HG03521 (cell line): Measurements from ENCODE around the gene CETP.
"Not testable (repeated sequence)": the region's sequence is repeated elsewhere in the genome, so short reads cannot be mapped to it uniquely, and the experiment has no call there.

ENCODE experiments used
- ATAC-seq: cut with Tn5 transposase; IDR thresholded peaks from one replicate; pipeline ENCODE4 v1.9.1; 2021; ENCODE audit warnings: mild to moderate bottlenecking, moderate library complexity; ENCODE audit not compliant: unreplicated experiment

Gene CETP

GRCh38 chr16:56977823-56978430, 16.2 kb downstream of the CETP start:
- no peak for ATAC-seq

- ATAC-seq: no peak
Observed at GRCh38 chr16:56980201-56980535, 18.4 kb downstream of the CETP start.

- ATAC-seq: no peak
Observed at GRCh38 chr16:56980792-56981724, 19.3 kb downstream of the CETP start.

GRCh38 chr16:56981729-56982271, 20.1 kb downstream of the CETP start:
- no peak for ATAC-seq

- ATAC-seq: no peak
Observed at GRCh38 chr16:56982695-56983094, 20.9 kb downstream of the CETP start.

- no peak for ATAC-seq
Observed at GRCh38 chr16:56983211-56983751, 21.5 kb downstream of the CETP start.

GRCh38 chr16:56984639-56985038, 22.9 kb downstream of the CETP start:
- no peak for ATAC-seq

GRCh38 chr16:56985288-56985961, 23.7 kb downstream of the CETP start:
- no peak for ATAC-seq

GRCh38 chr16:56985962-56986360, 24.2 kb downstream of the CETP start:
- ATAC-seq: no peak

- no peak for ATAC-seq
Observed at GRCh38 chr16:56986361-56986760, 24.6 kb downstream of the CETP start.

- not testable (repeated sequence) for ATAC-seq
Observed at GRCh38 chr16:56986908-56987307, 25.2 kb downstream of the CETP start.

GRCh38 chr16:56987692-56988091, 25.9 kb downstream of the CETP start:
- ATAC-seq: no peak

GRCh38 chr16:56988161-56988947, 26.6 kb downstream of the CETP start:
- no peak for ATAC-seq

- ATAC-seq: peak; percentile 82
Observed at GRCh38 chr16:56988948-56989945, 27.5 kb downstream of the CETP start, which contains the start of gene NLRC5. Gene NLRC5 (plus strand): TSS chr16:56989557. CDS start chr16:57020713, 31,156 bp downstream.

GRCh38 chr16:56989988-56990387, 28.2 kb downstream of the CETP start:
- no peak for ATAC-seq

- ATAC-seq: no peak
Observed at GRCh38 chr16:56990407-56991286, 28.9 kb downstream of the CETP start.

GRCh38 chr16:56992431-56992830, 30.7 kb downstream of the CETP start:
- ATAC-seq: not testable (repeated sequence)

- ATAC-seq: no peak
Observed at GRCh38 chr16:56993204-56993603, 31.5 kb downstream of the CETP start.
